Coronary artery (tissue), 2 donors: ENCODE measurements around the gene ZNF217.
"Not testable (repeated sequence)": the region's sequence is repeated elsewhere in the genome, so short reads cannot be mapped to it uniquely, and the experiment has no call there.

Experiments
- DNase-seq: peaks from one replicate; pipeline ENCODE4 v3.0.0-alpha.2; 2017; ENCODE audit warnings: low spot score
- H3K27ac ChIP-seq, 2 donors: fragments of 200-600 bp; sonication (generic); one replicate each; pipeline ENCODE4 v1.5.1; 2016 to 2019
- H3K4me3 ChIP-seq: fragments of 200-600 bp; sonication (generic); 2 replicates; pipeline ENCODE4 v1.5.1; 2016; ENCODE audit warnings: mild to moderate bottlenecking, moderate library complexity
- TF ChIP-seq, protein P1 (sequence below): fragments of 200-600 bp; sonication (generic); IDR thresholded peaks from one replicate; pipeline ENCODE4 v1.5.1; 2019; ENCODE audit warnings: antibody characterized with exemption

ZNF217 gene

DNA sequence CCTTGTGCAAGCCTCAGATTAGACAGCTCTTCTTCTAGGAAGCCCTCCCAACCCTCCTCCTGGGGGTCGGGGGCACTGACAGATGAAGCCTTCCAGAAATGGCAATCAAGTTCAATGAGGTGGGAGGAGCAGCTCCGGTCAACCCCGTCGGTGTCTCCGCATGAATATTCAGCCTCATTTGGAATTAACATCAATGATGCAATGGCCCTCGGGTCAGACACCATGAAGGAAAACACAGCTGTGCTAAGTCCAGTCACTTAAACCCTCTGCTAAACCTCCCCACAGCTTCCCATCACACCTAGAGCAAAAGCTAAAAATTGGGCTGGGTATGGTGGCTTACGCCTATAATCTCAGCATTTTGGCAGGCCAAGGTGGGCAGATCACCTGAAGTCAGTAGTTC lies 36.5 kb downstream of the ZNF217 start:
- TF ChIP-seq, protein P1, sequence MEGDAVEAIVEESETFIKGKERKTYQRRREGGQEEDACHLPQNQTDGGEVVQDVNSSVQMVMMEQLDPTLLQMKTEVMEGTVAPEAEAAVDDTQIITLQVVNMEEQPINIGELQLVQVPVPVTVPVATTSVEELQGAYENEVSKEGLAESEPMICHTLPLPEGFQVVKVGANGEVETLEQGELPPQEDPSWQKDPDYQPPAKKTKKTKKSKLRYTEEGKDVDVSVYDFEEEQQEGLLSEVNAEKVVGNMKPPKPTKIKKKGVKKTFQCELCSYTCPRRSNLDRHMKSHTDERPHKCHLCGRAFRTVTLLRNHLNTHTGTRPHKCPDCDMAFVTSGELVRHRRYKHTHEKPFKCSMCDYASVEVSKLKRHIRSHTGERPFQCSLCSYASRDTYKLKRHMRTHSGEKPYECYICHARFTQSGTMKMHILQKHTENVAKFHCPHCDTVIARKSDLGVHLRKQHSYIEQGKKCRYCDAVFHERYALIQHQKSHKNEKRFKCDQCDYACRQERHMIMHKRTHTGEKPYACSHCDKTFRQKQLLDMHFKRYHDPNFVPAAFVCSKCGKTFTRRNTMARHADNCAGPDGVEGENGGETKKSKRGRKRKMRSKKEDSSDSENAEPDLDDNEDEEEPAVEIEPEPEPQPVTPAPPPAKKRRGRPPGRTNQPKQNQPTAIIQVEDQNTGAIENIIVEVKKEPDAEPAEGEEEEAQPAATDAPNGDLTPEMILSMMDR, result no peak
- Histone ChIP-seq H3K27ac (no peak overlapping the region), H3K4me3 (no peak overlapping the region)
- no peak for DNase-seq

DNA sequence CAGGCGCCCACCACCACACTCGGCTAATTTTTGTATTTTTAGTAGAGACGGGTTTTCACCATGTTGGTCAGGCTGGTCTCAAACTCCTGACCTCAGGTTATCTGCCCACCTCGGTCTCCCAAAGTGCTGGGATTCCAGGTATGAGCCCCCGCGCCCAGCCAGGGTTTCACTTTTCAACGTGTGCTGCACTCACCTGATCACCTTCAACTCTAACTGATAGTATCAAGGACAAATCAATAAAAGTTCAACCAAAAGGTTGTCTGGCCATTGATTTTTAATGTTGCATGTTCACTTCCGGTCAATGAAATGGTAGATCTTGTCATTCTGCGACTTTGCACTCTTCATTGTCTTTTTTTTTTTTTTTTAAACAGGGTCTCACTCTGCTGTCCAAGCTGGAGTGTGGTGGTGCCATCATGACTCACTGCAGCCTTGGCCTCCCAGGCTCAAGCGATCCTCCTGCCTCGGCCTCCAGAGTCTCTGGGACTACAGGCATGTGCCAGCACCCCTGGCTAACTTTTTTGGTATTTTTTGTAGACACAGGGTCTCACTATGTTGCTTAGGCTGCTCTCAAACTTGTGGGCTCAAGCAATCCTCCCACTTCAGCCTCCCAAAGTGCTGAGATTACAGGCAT lies 37.3 kb downstream of the ZNF217 start:
- Histone ChIP-seq H3K27ac (no peak overlapping the region), H3K4me3 (no peak overlapping the region)
- TF ChIP-seq, protein P1, result no peak
- no peak for DNase-seq

- no peak overlapping the region for H3K27ac ChIP-seq
- DNase-seq, result no peak
- no peak overlapping the region for H3K4me3 ChIP-seq
- TF ChIP-seq, protein P1, result no peak
Measured at GRCh38 chr20:53555816-53556215, 37.8 kb downstream of the ZNF217 start.

GRCh38 chr20:53555081-53555480 lies 38.6 kb downstream of the ZNF217 start:
- Histone ChIP-seq H3K27ac (no peak overlapping the region), H3K4me3 (no peak overlapping the region)
- no peak for DNase-seq
- TF ChIP-seq, protein P1, result no peak

GRCh38 chr20:53552572-53552893 lies 41.1 kb downstream of the ZNF217 start:
- DNase-seq, H3K27ac ChIP-seq, H3K4me3 ChIP-seq: not testable (repeated sequence)

DNA sequence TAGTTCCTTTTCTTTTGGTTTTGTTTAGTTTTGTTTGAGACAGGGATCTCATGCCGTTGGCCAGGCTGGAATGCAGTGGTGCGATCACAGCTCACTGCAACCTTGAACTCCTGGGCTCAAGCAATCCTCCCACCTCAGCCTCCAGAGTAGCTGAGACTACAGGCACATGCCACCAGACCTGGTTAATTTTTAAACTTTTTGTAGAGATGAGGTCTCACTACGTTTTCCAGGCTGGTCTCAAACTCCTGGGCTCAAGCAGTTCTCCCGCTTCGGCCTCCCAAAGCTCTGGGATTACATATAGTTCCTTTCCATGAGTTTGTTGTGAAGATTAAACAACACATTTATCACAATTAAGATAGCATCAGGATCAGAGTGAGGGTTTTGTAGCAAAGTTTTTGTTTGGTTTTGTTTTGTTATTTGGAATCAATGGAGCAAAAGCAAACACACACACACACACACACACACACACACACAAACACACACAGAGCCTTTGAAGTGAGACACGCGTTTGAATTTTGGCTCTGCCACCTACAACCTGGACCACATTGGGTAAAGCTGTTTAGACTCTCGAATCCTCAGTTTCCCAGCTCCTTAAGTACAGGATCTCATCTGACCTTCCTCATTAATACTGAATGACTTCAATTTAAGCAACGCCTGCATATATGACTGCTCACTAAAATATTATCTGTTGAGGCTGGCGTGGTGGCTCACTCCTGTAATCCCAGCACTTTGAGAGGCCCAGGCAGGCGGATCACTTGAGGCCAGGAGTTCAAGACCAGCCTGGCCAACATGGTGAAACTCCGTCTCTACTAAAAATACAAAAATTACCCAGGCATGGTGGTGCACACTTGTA lies 41.7 kb downstream of the ZNF217 start:
- DNase-seq, H3K27ac ChIP-seq, H3K4me3 ChIP-seq: not testable (repeated sequence)

DNA sequence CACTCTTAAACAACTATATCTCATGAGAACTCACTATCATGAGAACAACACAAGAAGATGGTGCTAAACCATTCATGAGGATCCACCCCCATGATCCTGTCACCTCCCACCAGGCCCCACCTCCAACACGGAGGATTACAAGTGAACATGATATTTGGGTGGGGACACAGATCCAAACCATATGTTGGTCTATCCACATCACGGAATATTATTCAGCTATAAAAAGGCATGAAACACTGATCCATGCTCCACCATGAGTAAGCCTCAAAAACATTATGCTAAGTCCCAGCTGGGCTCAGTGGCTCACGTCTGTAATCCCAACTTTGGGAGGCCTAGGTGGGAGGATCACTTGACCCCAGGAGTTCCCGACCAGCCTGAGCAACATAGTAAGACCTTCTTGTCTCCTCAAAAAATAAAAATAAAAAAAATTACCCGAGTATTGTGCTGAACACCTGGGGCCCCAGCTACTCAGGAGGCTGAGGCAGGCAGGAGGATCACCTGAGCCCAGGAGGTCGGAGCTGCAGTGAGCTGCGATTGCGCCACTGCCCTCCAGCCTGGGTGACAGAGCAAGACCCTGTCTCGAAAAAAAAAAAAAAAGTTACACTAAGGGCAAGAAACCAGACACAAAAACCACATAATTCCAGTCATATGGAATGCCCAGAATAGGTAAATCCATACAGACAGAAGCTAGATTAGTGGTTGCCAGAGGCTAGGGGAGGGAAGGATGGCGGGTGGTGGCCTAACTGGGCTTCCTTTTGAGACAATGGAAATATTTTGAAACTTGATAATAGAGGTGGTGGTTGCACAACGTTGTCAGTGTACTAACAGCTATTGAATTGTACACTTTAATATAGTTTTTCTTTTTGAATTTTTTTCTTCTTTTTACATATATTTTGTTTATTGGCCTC lies 43.1 kb downstream of the ZNF217 start:
- H3K4me3 ChIP-seq, result no peak overlapping the region
- H3K27ac ChIP-seq, result no peak overlapping the region
- DNase-seq, result no peak
- TF ChIP-seq, protein P1, result no peak
